HepG2 (cell line): ENCODE data around the gene MICA. TPM values are rescaled to one million over a fixed set of nuclear protein-coding genes. Genes with fewer than 3 reads are reported as not detected.

Source experiments
- FOXA3 ChIP-seq: IDR thresholded peaks from 2 replicates; pipeline ENCODE4 v1.6.1; 2016; ENCODE audit warnings: missing genetic modification reagents, missing compliant biosample characterization
- HHEX ChIP-seq: IDR thresholded peaks from 2 replicates; pipeline ENCODE4 v1.6.1; 2016; ENCODE audit warnings: control low read depth
- MTA3 ChIP-seq: sonication (generic); formaldehyde crosslinking; IDR thresholded peaks from 2 replicates; pipeline ENCODE4 v1.4.0; 2020; ENCODE audit warnings: missing genetic modification reagents
- SNAPC2 ChIP-seq: sonication (generic); formaldehyde crosslinking; IDR thresholded peaks from 2 replicates; pipeline ENCODE4 v1.8.1; 2022; ENCODE audit warnings: mild to moderate bottlenecking, missing genetic modification reagents
- TCF12 ChIP-seq, 2 experiments: fragments of 450-650 bp in 1 of 2; sonication (generic) in 1 of 2; formaldehyde crosslinking in 1 of 2; IDR thresholded peaks; 2 replicates each; pipeline versions ENCODE4 v1.6.1 to v1.8.0; 2017 to 2022; ENCODE audit warnings: antibody characterized with exemption in 1 of 2, mild to moderate bottlenecking in 1 of 2, missing genetic modification reagents in 1 of 2, moderate library complexity in 1 of 2
- ZNF33A ChIP-seq: sonication (generic); formaldehyde crosslinking; IDR thresholded peaks from 2 replicates; pipeline ENCODE4 v1.5.1; 2020; ENCODE audit warnings: missing genetic modification reagents, mild to moderate bottlenecking, moderate library complexity, borderline replicate concordance
- ZNF350 ChIP-seq: sonication (generic); formaldehyde crosslinking; IDR thresholded peaks from 2 replicates; pipeline ENCODE4 v1.4.0; 2020; ENCODE audit warnings: mild to moderate bottlenecking, low read depth, missing genetic modification reagents, borderline replicate concordance
- ZNF652 ChIP-seq: IDR thresholded peaks from 2 replicates; pipeline ENCODE4 v1.6.1; 2016; ENCODE audit warnings: low read depth, borderline replicate concordance
- ZNF7 ChIP-seq: IDR thresholded peaks from 2 replicates; pipeline ENCODE4 v1.6.1; 2016; ENCODE audit warnings: missing biosample characterization, missing genetic modification reagents
- ZNF720 ChIP-seq: sonication (generic); formaldehyde crosslinking; IDR thresholded peaks from 2 replicates; pipeline ENCODE4 v1.4.0; 2020; ENCODE audit warnings: missing genetic modification reagents
- polyA plus RNA-seq, 8 experiments: library from polyadenylated mRNA; depleted of rRNA in 3 of 8; stranded (reverse) in 7 of 8; unstranded in 1 of 8; fragments of >200 nt; fragmentation: Illumina TruSeq in 4 of 8; extraction: Trizol in 4 of 8; gene quantifications; 2 replicates each; pipeline versions ENCODE4 v1.2.1 to v1.2.3, GENCODE V29; 2011 to 2016; ENCODE audit warnings: low read depth in 4 of 8, missing spikeins in 1 of 8, mixed read lengths in 1 of 8; ENCODE audit not compliant: insufficient read depth in 1 of 8
- total RNA-seq, 5 experiments: library from RNA; depleted of rRNA; stranded (reverse); fragments of >200 nt; fragmentation: Illumina TruSeq; extraction: Trizol; gene quantifications; 2 replicates each; pipeline ENCODE4 v1.2.3, GENCODE V29; 2016; ENCODE audit warnings: low read depth in 1 of 5
- TF ChIP-seq, protein P1 (sequence below): sonication (generic); formaldehyde crosslinking; IDR thresholded peaks from 2 replicates; pipeline ENCODE4 v1.5.1; 2020; ENCODE audit warnings: missing genetic modification reagents, mild to moderate bottlenecking, borderline replicate concordance
- TF ChIP-seq, protein P2 (sequence below): sonication (generic); formaldehyde crosslinking; IDR thresholded peaks from 2 replicates; pipeline ENCODE4 v1.4.0; 2020; ENCODE audit warnings: missing genetic modification reagents, borderline replicate concordance
- TF ChIP-seq, protein P3 (sequence below): sonication (generic); formaldehyde crosslinking; IDR thresholded peaks from 2 replicates; pipeline ENCODE4 v1.8.1; 2023; ENCODE audit warnings: mild to moderate bottlenecking, missing genetic modification reagents
- TF ChIP-seq, protein P4 (sequence below): sonication (generic); formaldehyde crosslinking; IDR thresholded peaks from 2 replicates; pipeline ENCODE4 v1.8.0; 2022; ENCODE audit warnings: mild to moderate bottlenecking, missing genetic modification reagents
- TF ChIP-seq, protein P5 (sequence below): sonication (generic); formaldehyde crosslinking; conservative IDR thresholded peaks from 2 replicates; pipeline ENCODE4 v1.8.1; 2023; ENCODE audit warnings: missing genetic modification reagents
- TF ChIP-seq, protein P6 (sequence below): sonication (generic); formaldehyde crosslinking; IDR thresholded peaks from 2 replicates; pipeline ENCODE4 v1.4.0; 2020; ENCODE audit warnings: missing genetic modification reagents, borderline replicate concordance
- TF ChIP-seq, protein P7 (sequence below): IDR thresholded peaks from 2 replicates; pipeline ENCODE4 v1.6.1; 2016; ENCODE audit warnings: missing compliant biosample characterization, missing genetic modification reagents, borderline replicate concordance

MICA gene
- total and polyA plus RNA-seq, 2 of the 13 experiments (the other 11 are each of a cell fraction or from before 2014, with no cell fraction given) = 21.6 to 38.1 TPM

DNA sequence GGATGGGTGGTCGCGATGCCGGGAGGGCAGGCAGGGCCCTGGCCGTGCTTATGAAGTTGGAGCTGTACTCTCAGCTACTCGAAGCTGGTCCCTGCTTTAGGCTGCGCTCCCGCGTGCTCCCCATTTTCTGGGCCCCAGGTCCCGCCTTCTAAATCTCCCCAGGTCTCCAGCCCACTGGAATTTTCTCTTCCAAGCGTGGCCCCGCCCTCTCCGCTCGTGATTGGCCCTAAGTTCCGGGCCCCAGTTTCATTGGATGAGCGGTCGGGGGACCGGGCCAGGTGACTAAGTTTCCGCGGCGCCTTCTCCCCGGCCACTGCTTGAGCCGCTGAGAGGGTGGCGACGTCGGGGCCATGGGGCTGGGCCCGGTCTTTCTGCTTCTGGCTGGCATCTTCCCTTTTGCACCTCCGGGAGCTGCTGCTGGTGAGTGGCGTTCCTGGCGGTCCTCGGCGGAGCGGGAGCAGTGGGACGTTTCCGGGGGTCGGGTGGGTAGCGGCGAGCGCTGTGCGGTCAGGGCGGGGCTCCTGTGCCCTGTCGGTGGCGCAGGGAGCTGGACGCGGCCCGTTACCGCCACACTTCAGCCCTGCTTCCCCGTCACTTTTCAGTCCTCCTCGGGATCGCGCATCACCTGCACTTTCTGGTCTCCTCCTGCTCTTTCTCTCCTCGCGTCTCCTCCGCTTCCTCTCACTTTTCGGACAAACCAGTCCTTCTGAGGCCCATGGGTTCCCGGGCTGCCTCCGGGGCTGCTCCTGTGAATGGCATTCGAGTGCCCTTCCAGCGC lies at the start of gene MICA (continued):
- TF ChIP-seq, protein P1, sequence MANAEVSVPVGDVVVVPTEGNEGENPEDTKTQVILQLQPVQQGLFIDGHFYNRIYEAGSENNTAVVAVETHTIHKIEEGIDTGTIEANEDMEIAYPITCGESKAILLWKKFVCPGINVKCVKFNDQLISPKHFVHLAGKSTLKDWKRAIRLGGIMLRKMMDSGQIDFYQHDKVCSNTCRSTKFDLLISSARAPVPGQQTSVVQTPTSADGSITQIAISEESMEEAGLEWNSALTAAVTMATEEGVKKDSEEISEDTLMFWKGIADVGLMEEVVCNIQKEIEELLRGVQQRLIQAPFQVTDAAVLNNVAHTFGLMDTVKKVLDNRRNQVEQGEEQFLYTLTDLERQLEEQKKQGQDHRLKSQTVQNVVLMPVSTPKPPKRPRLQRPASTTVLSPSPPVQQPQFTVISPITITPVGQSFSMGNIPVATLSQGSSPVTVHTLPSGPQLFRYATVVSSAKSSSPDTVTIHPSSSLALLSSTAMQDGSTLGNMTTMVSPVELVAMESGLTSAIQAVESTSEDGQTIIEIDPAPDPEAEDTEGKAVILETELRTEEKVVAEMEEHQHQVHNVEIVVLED = peak; percentile 78
- TF ChIP-seq ZNF350 (CRISPR knock-in tag) (peak; percentile 81; the same call in 1 of the 2 replicates), ZNF652 (no peak), HHEX (no peak), ZNF7 (CRISPR knock-in tag) (no peak), ZNF720 (CRISPR knock-in tag) (no peak), TCF12 (IDR thresholded peaks at IDR 0.05) (no peak), TCF12 (CRISPR knock-in tag; IDR thresholded peaks at IDR 0.05) (no peak), ZNF33A (CRISPR knock-in tag) (no peak), FOXA3 (CRISPR knock-in tag) (no peak), SNAPC2 (peak; percentile 93; the same call in 1 of the 2 replicates), MTA3 (no peak)
- TF ChIP-seq, protein P2, sequence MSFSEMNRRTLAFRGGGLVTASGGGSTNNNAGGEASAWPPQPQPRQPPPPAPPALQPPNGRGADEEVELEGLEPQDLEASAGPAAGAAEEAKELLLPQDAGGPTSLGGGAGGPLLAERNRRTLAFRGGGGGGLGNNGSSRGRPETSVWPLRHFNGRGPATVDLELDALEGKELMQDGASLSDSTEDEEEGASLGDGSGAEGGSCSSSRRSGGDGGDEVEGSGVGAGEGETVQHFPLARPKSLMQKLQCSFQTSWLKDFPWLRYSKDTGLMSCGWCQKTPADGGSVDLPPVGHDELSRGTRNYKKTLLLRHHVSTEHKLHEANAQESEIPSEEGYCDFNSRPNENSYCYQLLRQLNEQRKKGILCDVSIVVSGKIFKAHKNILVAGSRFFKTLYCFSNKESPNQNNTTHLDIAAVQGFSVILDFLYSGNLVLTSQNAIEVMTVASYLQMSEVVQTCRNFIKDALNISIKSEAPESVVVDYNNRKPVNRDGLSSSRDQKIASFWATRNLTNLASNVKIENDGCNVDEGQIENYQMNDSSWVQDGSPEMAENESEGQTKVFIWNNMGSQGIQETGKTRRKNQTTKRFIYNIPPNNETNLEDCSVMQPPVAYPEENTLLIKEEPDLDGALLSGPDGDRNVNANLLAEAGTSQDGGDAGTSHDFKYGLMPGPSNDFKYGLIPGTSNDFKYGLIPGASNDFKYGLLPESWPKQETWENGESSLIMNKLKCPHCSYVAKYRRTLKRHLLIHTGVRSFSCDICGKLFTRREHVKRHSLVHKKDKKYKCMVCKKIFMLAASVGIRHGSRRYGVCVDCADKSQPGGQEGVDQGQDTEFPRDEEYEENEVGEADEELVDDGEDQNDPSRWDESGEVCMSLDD (CRISPR knock-in tag) = peak; percentile 97
- TF ChIP-seq, protein P3, sequence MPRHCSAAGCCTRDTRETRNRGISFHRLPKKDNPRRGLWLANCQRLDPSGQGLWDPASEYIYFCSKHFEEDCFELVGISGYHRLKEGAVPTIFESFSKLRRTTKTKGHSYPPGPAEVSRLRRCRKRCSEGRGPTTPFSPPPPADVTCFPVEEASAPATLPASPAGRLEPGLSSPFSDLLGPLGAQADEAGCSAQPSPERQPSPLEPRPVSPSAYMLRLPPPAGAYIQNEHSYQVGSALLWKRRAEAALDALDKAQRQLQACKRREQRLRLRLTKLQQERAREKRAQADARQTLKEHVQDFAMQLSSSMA = peak; percentile 97
- TF ChIP-seq, protein P4, sequence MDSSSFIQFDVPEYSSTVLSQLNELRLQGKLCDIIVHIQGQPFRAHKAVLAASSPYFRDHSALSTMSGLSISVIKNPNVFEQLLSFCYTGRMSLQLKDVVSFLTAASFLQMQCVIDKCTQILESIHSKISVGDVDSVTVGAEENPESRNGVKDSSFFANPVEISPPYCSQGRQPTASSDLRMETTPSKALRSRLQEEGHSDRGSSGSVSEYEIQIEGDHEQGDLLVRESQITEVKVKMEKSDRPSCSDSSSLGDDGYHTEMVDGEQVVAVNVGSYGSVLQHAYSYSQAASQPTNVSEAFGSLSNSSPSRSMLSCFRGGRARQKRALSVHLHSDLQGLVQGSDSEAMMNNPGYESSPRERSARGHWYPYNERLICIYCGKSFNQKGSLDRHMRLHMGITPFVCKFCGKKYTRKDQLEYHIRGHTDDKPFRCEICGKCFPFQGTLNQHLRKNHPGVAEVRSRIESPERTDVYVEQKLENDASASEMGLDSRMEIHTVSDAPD (CRISPR knock-in tag) = 0 out of 2 replicates have a peak, but pooled peaks have one; percentile 68
- TF ChIP-seq, protein P5, sequence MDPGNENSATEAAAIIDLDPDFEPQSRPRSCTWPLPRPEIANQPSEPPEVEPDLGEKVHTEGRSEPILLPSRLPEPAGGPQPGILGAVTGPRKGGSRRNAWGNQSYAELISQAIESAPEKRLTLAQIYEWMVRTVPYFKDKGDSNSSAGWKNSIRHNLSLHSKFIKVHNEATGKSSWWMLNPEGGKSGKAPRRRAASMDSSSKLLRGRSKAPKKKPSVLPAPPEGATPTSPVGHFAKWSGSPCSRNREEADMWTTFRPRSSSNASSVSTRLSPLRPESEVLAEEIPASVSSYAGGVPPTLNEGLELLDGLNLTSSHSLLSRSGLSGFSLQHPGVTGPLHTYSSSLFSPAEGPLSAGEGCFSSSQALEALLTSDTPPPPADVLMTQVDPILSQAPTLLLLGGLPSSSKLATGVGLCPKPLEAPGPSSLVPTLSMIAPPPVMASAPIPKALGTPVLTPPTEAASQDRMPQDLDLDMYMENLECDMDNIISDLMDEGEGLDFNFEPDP (CRISPR knock-in tag) = 0 out of 2 replicates have a peak, but pooled peaks have one; percentile 59
- TF ChIP-seq, protein P6, sequence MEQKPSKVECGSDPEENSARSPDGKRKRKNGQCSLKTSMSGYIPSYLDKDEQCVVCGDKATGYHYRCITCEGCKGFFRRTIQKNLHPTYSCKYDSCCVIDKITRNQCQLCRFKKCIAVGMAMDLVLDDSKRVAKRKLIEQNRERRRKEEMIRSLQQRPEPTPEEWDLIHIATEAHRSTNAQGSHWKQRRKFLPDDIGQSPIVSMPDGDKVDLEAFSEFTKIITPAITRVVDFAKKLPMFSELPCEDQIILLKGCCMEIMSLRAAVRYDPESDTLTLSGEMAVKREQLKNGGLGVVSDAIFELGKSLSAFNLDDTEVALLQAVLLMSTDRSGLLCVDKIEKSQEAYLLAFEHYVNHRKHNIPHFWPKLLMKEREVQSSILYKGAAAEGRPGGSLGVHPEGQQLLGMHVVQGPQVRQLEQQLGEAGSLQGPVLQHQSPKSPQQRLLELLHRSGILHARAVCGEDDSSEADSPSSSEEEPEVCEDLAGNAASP (CRISPR knock-in tag) = 0 out of 2 replicates have a peak, but pooled peaks have one; percentile 10
- TF ChIP-seq, protein P7, sequence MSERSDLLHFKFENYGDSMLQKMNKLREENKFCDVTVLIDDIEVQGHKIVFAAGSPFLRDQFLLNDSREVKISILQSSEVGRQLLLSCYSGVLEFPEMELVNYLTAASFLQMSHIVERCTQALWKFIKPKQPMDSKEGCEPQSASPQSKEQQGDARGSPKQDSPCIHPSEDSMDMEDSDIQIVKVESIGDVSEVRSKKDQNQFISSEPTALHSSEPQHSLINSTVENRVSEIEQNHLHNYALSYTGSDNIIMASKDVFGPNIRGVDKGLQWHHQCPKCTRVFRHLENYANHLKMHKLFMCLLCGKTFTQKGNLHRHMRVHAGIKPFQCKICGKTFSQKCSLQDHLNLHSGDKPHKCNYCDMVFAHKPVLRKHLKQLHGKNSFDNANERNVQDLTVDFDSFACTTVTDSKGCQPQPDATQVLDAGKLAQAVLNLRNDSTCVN (CRISPR knock-in tag) = peak; percentile 73
